Right renal cortex interstitium (tissue), 3 donors: Measurements from ENCODE around the gene PGBD1. TPM values are rescaled to one million over a fixed set of nuclear protein-coding genes. Genes with fewer than 3 reads are reported as not detected.

Source experiments
- DNase-seq, 3 donors: peaks; one replicate each; pipeline ENCODE4 v3.0.0-alpha.2; 2013; ENCODE audit warnings: low read depth in 3 of 3, low spot score in 2 of 3
- polyA plus RNA-seq, 3 donors: library from polyadenylated mRNA; unstranded; fragments of 120-200 nt; gene quantifications; one replicate each; pipeline ENCODE4 v1.2.1, GENCODE V29; 2013; ENCODE audit not compliant: insufficient read length in 3 of 3

Gene PGBD1
- polyA plus RNA-seq = 10 to 100 TPM in 1 of 3 donors, 1 to 10 TPM in 2; 9.6 to 10.5 (median 9.8) TPM

- DNase-seq = peak in 1 of 3 donors; percentile 37
Measured at GRCh38 chr6:28281288-28282064, at the start of gene PGBD1. Gene PGBD1 (plus strand): TSS chr6:28281572. CDS start chr6:28283814, 2,242 bp downstream.

- DNase-seq = no peak
Measured at GRCh38 chr6:28232785-28233184, 48.6 kb upstream of the PGBD1 start.

- no peak for DNase-seq
Measured at GRCh38 chr6:28235912-28236452, 45.4 kb upstream of the PGBD1 start.

GRCh38 chr6:28239636-28240035 lies 41.7 kb upstream of the PGBD1 start:
- DNase-seq = no peak

GRCh38 chr6:28240471-28240870 lies 40.9 kb upstream of the PGBD1 start:
- DNase-seq = no peak

- DNase-seq = no peak
Measured at GRCh38 chr6:28243946-28244345, 37.4 kb upstream of the PGBD1 start.

GRCh38 chr6:28245206-28245941 lies 36.0 kb upstream of the PGBD1 start:
- DNase-seq = no peak

GRCh38 chr6:28248916-28249315 lies 32.5 kb upstream of the PGBD1 start:
- no peak for DNase-seq

- no peak for DNase-seq
Measured at GRCh38 chr6:28250747-28251146, 30.6 kb upstream of the PGBD1 start.

- no peak for DNase-seq
Measured at GRCh38 chr6:28251661-28252008, 29.7 kb upstream of the PGBD1 start.

GRCh38 chr6:28252009-28252975 lies 29.1 kb upstream of the PGBD1 start, which contains the start of gene ZKSCAN4:
Gene ZKSCAN4 (minus strand): TSS chr6:28252269. CDS start chr6:28251980, 289 bp downstream.
- peak; percentile 85 to 86 (median 85) for DNase-seq

- no peak for DNase-seq
Measured at GRCh38 chr6:28254121-28254519, 27.3 kb upstream of the PGBD1 start.

GRCh38 chr6:28257042-28257441 lies 24.3 kb upstream of the PGBD1 start:
- DNase-seq = no peak

GRCh38 chr6:28258877-28259777 lies 22.2 kb upstream of the PGBD1 start, which contains the start of gene NKAPL:
Gene NKAPL (plus strand): TSS chr6:28259297. CDS start chr6:28259372, 75 bp downstream.
- DNase-seq = no peak

GRCh38 chr6:28263922-28264321 lies 17.4 kb upstream of the PGBD1 start:
- DNase-seq = no peak

GRCh38 chr6:28264834-28265401 lies 16.5 kb upstream of the PGBD1 start:
- DNase-seq = no peak

- no peak for DNase-seq
Measured at GRCh38 chr6:28266563-28266961, 14.8 kb upstream of the PGBD1 start.

- peak; percentile 86 to 88 (median 87) for DNase-seq
Measured at GRCh38 chr6:28266962-28267694, 14.2 kb upstream of the PGBD1 start, which contains the start of gene ZSCAN26. Gene ZSCAN26 (plus strand): TSS chr6:28267143. CDS start chr6:28271920, 4,777 bp downstream.
